Renal pelvis (tissue), 4 donors: ENCODE results near the gene HS2ST1. TPM values are rescaled to one million over a fixed set of nuclear protein-coding genes. Genes with fewer than 3 reads are reported as not detected.

ENCODE experiments used
- DNase-seq: peaks from one replicate; pipeline ENCODE4 v3.0.0-alpha.2; 2013
- polyA plus RNA-seq, 3 donors: library from polyadenylated mRNA; unstranded; fragments of 120-200 nt; gene quantifications; one replicate each; pipeline ENCODE4 v1.2.1, GENCODE V29; 2013; ENCODE audit not compliant: insufficient read length in 3 of 3

The HS2ST1 gene
- polyA plus RNA-seq, 3 donors, result 37.7 to 42.8 (median 41.7) TPM

GRCh38 chr1:87134625-87135328 lies 220.3 kb downstream of the HS2ST1 start:
- no peak for DNase-seq

- DNase-seq, result no peak
Measured at GRCh38 chr1:87135329-87135712, 220.9 kb downstream of the HS2ST1 start.

GRCh38 chr1:87136607-87137341 lies 222.3 kb downstream of the HS2ST1 start:
- DNase-seq, result no peak

GRCh38 chr1:87137342-87137739 lies 222.9 kb downstream of the HS2ST1 start:
- DNase-seq, result no peak

- no peak for DNase-seq
Measured at GRCh38 chr1:87140831-87141540, 226.6 kb downstream of the HS2ST1 start.

- DNase-seq, result no peak
Measured at GRCh38 chr1:87141556-87141955, 227.1 kb downstream of the HS2ST1 start.

GRCh38 chr1:87143413-87144135 lies 229.1 kb downstream of the HS2ST1 start:
- DNase-seq, result no peak

- no peak for DNase-seq
Measured at GRCh38 chr1:87144316-87144895, 230.0 kb downstream of the HS2ST1 start.

GRCh38 chr1:87144981-87145380 lies 230.5 kb downstream of the HS2ST1 start:
- no peak for DNase-seq

GRCh38 chr1:87146538-87146937 lies 232.1 kb downstream of the HS2ST1 start:
- no peak for DNase-seq

- no peak for DNase-seq
Measured at GRCh38 chr1:87146986-87147385, 232.6 kb downstream of the HS2ST1 start.

- no peak for DNase-seq
Measured at GRCh38 chr1:87147851-87148250, 233.4 kb downstream of the HS2ST1 start.

GRCh38 chr1:87148661-87149060 lies 234.2 kb downstream of the HS2ST1 start:
- no peak for DNase-seq

GRCh38 chr1:87149241-87150041 lies 235.0 kb downstream of the HS2ST1 start:
- no peak for DNase-seq

- DNase-seq, result no peak
Measured at GRCh38 chr1:87150143-87150542, 235.7 kb downstream of the HS2ST1 start.

GRCh38 chr1:87151500-87152421 lies 237.3 kb downstream of the HS2ST1 start:
- peak; percentile 67 for DNase-seq

GRCh38 chr1:87154384-87154783 lies 239.9 kb downstream of the HS2ST1 start:
- no peak for DNase-seq

- DNase-seq, result no peak
Measured at GRCh38 chr1:87155170-87155569, 240.7 kb downstream of the HS2ST1 start.

GRCh38 chr1:87155648-87156047 lies 241.2 kb downstream of the HS2ST1 start:
- DNase-seq, result no peak

- no peak for DNase-seq
Measured at GRCh38 chr1:87156124-87156523, 241.7 kb downstream of the HS2ST1 start.
